Upper lobe of left lung (tissue), 6 donors: ENCODE measurements around the gene DDN. TPM values are rescaled to one million over a fixed set of nuclear protein-coding genes. Genes with fewer than 3 reads are reported as not detected.

Experiments used
- ATAC-seq, 2 donors: fragments of 200-7000 bp; cut with Tn5 transposase; one replicate each; pipeline ENCODE4 v1.9.1; 2022; ENCODE audit warnings: mild to moderate bottlenecking in 2 of 2, moderate library complexity in 2 of 2; ENCODE audit not compliant: low FRiP score in 2 of 2
- DNase-seq, 2 donors: peaks; one replicate each; pipeline ENCODE4 v3.0.0-alpha.2; 2019 to 2020
- H3K27ac ChIP-seq, 4 donors: fragments of 200-600 bp; sonication (generic); one replicate each; pipeline ENCODE4 v1.5.1; 2016 to 2019
- H3K27me3 ChIP-seq, 4 donors: fragments of 200-600 bp; sonication (generic); one replicate each; pipeline ENCODE4 v1.5.1; 2017 to 2019
- H3K36me3 ChIP-seq, 4 donors: fragments of 200-600 bp; sonication (generic); one replicate each; pipeline ENCODE4 v1.5.1; 2016 to 2019
- H3K4me1 ChIP-seq, 4 donors: fragments of 200-600 bp; sonication (generic); one replicate each; pipeline ENCODE4 v1.5.1; 2018 to 2019
- H3K4me3 ChIP-seq, 4 donors: fragments of 200-600 bp; sonication (generic); one replicate each; pipeline ENCODE4 v1.5.1; 2017 to 2019; ENCODE audit warnings: mild to moderate bottlenecking in 2 of 4, moderate library complexity in 1 of 4
- H3K9me3 ChIP-seq, 4 donors: fragments of 200-600 bp; sonication (generic); one replicate each; pipeline ENCODE4 v1.5.1; 2018 to 2019
- CTCF ChIP-seq, 6 experiments: fragments of 450-650 bp in 4 of 6; fragments of 200-600 bp in 2 of 6; sonication (generic) in 2 of 6; IDR thresholded peaks; one replicate each; pipeline ENCODE4 v1.5.1; 2016 to 2019; ENCODE audit warnings: antibody characterized with exemption in 6 of 6
- EP300 ChIP-seq, 4 donors: sonication (generic); formaldehyde crosslinking; IDR thresholded peaks; one replicate each; pipeline ENCODE4 v1.5.1; 2017; ENCODE audit warnings: antibody characterized with exemption in 4 of 4, control low read depth in 2 of 4
- POLR2A ChIP-seq, 4 donors: fragments of 450-650 bp; IDR thresholded peaks; one replicate each; pipeline ENCODE4 v1.5.1; 2016 to 2017; ENCODE audit warnings: antibody characterized with exemption in 4 of 4, mild to moderate bottlenecking in 2 of 4
- POLR2AphosphoS5 ChIP-seq, 2 donors: sonication (generic); formaldehyde crosslinking; IDR thresholded peaks; one replicate each; pipeline ENCODE4 v1.5.1; 2017; ENCODE audit warnings: antibody characterized with exemption in 2 of 2
- WGBS, 2 donors: methylation state at CpG; one replicate each; pipeline ENCODE4 v1.1.5; 2017 to 2018; 5-methylcytosine and 5-hydroxymethylcytosine counted together
- total RNA-seq, 6 donors: library from RNA; depleted of rRNA in 4 of 6; stranded (reverse); fragments of >200 nt in 4 of 6; gene quantifications; one replicate each; pipeline versions ENCODE4 v1.1.0 to v1.2.1, GENCODE V29; 2016 to 2021
- donor health status: DM: no; HTN: no; CAD: no; lungs with moderate emphysema.
- donor health status: DM: no; HTN: yes; CAD: no; lungs with severe emphysema.

Gene DDN
- total RNA-seq, 6 donors from 2014 or later: 0.13 to 0.30 (median 0.18) TPM; not detected in 2

GRCh38 chr12:48978741-48979601 is 20.2 kb downstream of the DDN start:
- TF ChIP-seq POLR2A (IDR thresholded peaks at IDR 0.05): no peak
- no peak for TF ChIP-seq POLR2AphosphoS5 (IDR thresholded peaks at IDR 0.05)
- no peak for TF ChIP-seq CTCF (IDR thresholded peaks at IDR 0.05)
- no peak for TF ChIP-seq EP300 (IDR thresholded peaks at IDR 0.05)
- Histone ChIP-seq H3K27me3 (peaks cover 0 to 61% (median 38%) of the 10 kb centered on the region in 4 donors), H3K9me3 (no peaks in the 10 kb centered on the region)

GRCh38 chr12:48978291-48978740 is 20.9 kb downstream of the DDN start, which contains the start of gene WNT1:
WNT1 (plus strand) TSS chr12:48978322; CDS start chr12:48978651, 329 bp downstream.
- ATAC-seq (no peak), DNase-seq (peak in 1 of 2 donors; percentile 87)
- Histone ChIP-seq H3K36me3 (no peaks in the 10 kb centered on the region), H3K27ac (no peak within 1 kb of the TSS), H3K4me1 (peaks cover 42 to 52% (median 49%) of the 10 kb centered on the region in 4 donors), H3K27me3 (peaks cover 0 to 65% (median 42%) of the 10 kb centered on the region in 4 donors), H3K9me3 (no peaks in the 10 kb centered on the region), H3K4me3 (peak within 1 kb of the TSS in 3 of 4 donors; percentile 28 to 40 (median 37))
- WGBS, 2 donors: 0% methylated on average over 4 of the region's 45 CpGs; no CpG with 5 or more reads in 1 of the 2 donors
- TF ChIP-seq EP300 (IDR thresholded peaks at IDR 0.05) (no peak), POLR2AphosphoS5 (IDR thresholded peaks at IDR 0.05) (no peak), CTCF (IDR thresholded peaks at IDR 0.05) (peak in 2 of 6 experiments; percentile 1 to 15), POLR2A (IDR thresholded peaks at IDR 0.05) (no peak)

More at GRCh38 chr12:48978741-48979601, 20.2 kb downstream of the DDN start:
- DNase-seq: no peak
- Histone ChIP-seq H3K36me3 (no peaks in the 10 kb centered on the region), H3K4me3 (peak overlapping the region in 3 of 4 donors; percentile 28 to 40 (median 37)), H3K4me1 (peaks cover 39 to 45% (median 43%) of the 10 kb centered on the region in 4 donors), H3K27ac (no peak overlapping the region)
- 0 to 4% methylated on average over 19 to 33 of the region's 45 CpGs for WGBS, 2 donors
- no peak for ATAC-seq

GRCh38 chr12:48977290-48978281 is 21.6 kb downstream of the DDN start:
- peak; percentile 47 to 95 for DNase-seq
- WGBS, 2 donors: 14 to 16% methylated on average over 26 to 33 of the region's 50 CpGs
- Histone ChIP-seq H3K4me1 (peaks cover 42 to 59% (median 51%) of the 10 kb centered on the region in 4 donors), H3K9me3 (no peaks in the 10 kb centered on the region), H3K27ac (no peak overlapping the region), H3K27me3 (peaks cover 0 to 72% (median 45%) of the 10 kb centered on the region in 4 donors), H3K36me3 (no peaks in the 10 kb centered on the region), H3K4me3 (peak overlapping the region in 3 of 4 donors; percentile 28 to 40 (median 37))
- TF ChIP-seq POLR2AphosphoS5 (IDR thresholded peaks at IDR 0.05) (no peak), POLR2A (IDR thresholded peaks at IDR 0.05) (no peak), CTCF (IDR thresholded peaks at IDR 0.05) (peak; percentile 86 to 94 (median 91)), EP300 (IDR thresholded peaks at IDR 0.05) (no peak)
- ATAC-seq: peak; percentile 56 to 66

DNA sequence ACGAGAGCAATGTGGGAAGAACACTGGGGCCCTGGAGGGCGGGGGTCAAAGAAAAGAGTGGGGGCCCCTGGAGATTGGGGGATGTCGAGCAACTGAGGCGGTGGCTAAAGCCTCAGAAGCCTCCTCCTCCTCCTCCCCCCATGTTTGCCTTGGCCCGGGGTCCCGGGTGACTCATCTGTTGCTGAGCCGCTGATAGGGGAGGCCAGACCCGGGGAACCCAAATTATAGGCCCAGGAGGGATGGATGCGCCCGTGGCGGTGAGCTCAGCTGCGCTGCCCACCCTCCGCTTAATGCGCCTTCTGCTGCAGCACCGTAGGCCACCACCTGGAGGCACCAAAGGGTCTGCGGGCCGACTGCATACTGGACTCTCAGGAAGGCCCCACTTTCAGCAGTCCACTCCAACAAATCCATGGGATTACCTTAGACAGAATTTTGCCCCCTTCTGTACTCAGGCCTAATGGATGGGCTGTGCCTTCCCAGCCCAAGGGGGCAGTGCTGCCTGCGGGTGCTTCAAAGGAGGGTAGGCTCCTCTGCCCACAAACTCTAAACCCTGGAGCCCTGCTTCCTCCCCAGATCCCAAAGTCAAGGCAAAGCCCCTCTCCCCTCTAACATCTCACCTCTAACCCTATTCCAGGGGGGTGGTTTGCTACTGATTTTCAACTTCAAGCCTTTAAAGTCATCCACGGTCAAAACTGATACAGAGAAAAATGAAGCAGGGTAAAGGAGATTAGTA is 25.1 kb downstream of the DDN start:
- DNase-seq (peak; percentile 51 to 77), ATAC-seq (peak; percentile 58 to 83)
- H3K27ac ChIP-seq: no peak overlapping the region
- no peaks in the 10 kb centered on the region for H3K9me3 ChIP-seq
- H3K4me1 ChIP-seq: peaks cover 43 to 68% (median 52%) of the 10 kb centered on the region in 4 donors
- 21 to 35% methylated on average over 6 to 15 of the region's 19 CpGs for WGBS, 2 donors
- no peaks in the 10 kb centered on the region for H3K36me3 ChIP-seq
- H3K4me3 ChIP-seq: no peak overlapping the region
- TF ChIP-seq EP300 (IDR thresholded peaks at IDR 0.05) (no peak), POLR2AphosphoS5 (IDR thresholded peaks at IDR 0.05) (no peak), CTCF (IDR thresholded peaks at IDR 0.05) (peak; percentile 54 to 71 (median 60)), POLR2A (IDR thresholded peaks at IDR 0.05) (no peak)
- peaks cover 0 to 71% (median 42%) of the 10 kb centered on the region in 4 donors for H3K27me3 ChIP-seq
